NCI-H526 (cell line): Measurements from ENCODE around the gene SCYL2.
A peak's percentile ranks its signal among the peaks of the same experiment; 100 is the strongest.
"Not testable (repeated sequence)": the region's sequence is repeated elsewhere in the genome, so short reads cannot be mapped to it uniquely, and the experiment has no call there.

ENCODE experiments used
- DNase-seq, 2 experiments: peaks; one replicate each; lab custom pipeline; 2025; lab: John Stamatoyannopoulos, UW

Gene SCYL2, protein sequence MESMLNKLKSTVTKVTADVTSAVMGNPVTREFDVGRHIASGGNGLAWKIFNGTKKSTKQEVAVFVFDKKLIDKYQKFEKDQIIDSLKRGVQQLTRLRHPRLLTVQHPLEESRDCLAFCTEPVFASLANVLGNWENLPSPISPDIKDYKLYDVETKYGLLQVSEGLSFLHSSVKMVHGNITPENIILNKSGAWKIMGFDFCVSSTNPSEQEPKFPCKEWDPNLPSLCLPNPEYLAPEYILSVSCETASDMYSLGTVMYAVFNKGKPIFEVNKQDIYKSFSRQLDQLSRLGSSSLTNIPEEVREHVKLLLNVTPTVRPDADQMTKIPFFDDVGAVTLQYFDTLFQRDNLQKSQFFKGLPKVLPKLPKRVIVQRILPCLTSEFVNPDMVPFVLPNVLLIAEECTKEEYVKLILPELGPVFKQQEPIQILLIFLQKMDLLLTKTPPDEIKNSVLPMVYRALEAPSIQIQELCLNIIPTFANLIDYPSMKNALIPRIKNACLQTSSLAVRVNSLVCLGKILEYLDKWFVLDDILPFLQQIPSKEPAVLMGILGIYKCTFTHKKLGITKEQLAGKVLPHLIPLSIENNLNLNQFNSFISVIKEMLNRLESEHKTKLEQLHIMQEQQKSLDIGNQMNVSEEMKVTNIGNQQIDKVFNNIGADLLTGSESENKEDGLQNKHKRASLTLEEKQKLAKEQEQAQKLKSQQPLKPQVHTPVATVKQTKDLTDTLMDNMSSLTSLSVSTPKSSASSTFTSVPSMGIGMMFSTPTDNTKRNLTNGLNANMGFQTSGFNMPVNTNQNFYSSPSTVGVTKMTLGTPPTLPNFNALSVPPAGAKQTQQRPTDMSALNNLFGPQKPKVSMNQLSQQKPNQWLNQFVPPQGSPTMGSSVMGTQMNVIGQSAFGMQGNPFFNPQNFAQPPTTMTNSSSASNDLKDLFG

DNA sequence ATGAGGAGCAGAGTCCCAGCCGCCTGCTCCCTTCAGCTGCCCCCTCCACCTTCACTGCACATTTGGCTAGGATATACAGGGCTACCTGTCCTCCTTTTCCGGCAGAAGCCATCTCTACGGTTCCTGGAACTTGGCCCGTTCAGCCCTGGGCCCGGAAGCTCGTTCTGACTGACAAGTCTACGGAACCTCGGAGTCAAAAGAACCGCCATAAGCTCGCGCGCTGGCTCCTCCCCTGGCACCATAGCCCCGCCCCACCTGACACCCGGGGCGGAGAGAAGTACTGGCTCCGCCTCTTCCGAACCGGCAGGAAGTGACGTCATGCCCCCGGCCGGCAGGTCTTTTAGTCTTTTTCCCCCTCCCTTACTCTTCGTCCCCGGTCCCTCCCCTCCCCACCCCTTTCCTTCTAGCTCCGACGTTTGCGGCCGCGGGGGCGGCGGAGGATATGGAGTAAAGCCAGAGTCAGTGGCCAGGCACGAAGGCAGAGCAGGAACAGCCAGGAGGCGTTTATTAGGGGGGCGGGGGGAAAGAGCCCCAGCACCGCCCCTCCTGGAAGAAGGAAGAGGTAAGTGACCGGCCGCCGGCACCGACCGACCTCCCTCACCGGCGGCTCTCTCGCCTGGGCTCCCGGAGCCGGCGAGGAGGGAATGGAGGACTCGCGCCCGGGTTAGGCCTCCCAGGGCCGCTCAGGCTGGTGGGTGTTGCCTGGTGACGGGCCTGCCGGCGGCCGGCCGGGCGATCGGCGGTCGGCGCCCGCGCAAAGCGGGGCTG lies at the start of gene SCYL2, which contains the start of gene DEPDC4:
SCYL2 (plus strand) TSS at position 343 of the 768 bp plus-strand sequence. CDS start 15,794 bp downstream, outside the sequence.
DEPDC4 (minus strand) TSS at position 245 of the 768 bp plus-strand sequence; CDS start at position 242, 3 bp downstream.
- peak; percentile 85 to 96 for DNase-seq

- DNase-seq: no peak
Observed at GRCh38 chr12:100219328-100220109, 47.5 kb upstream of the SCYL2 start.

GRCh38 chr12:100221523-100221922 lies 45.5 kb upstream of the SCYL2 start:
- no peak for DNase-seq

DNA sequence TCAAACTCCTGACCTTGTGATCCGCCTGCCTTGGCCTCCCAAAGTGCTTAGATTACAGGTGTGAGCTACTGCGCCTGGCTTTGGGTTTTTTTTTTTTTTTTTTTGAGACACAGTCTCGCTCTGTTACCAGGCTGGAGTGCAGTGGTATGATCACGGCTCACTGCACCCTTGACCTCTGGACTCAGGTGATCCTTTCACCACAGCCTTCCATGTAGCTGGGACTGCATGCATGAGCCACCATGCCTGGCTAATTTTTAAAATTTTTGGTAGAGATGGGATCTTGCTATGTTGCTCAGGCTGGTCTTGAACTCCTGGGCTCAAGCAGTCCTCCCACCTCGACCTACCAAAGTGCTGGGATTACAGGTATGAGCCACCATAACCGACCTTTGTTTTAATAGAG lies 44.8 kb upstream of the SCYL2 start:
- not testable (repeated sequence) for DNase-seq

DNA sequence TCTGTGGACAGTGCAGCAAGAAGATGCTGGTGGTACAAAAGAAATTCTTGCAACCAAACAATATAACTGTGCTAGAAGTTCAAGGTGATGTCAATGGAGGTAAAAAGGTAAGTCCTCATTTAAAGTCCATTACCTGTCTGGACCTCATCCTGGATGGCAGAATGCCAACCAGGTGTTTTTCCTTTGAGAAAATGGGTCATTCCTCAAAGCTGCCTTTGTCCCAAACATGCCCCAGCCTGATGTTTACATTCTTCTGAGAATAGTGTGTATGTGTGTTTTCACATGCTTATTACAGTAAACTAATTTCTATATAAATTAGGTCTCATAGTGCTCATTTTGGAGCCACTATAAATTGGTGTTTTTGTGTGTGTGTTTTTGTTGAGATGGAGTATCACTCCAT lies 41.5 kb upstream of the SCYL2 start:
- no peak for DNase-seq

- DNase-seq: peak; percentile 7 to 34
Observed at GRCh38 chr12:100229036-100229635, 37.8 kb upstream of the SCYL2 start.

GRCh38 chr12:100229876-100230275 lies 37.1 kb upstream of the SCYL2 start:
- DNase-seq: no peak

GRCh38 chr12:100231873-100232272 lies 35.1 kb upstream of the SCYL2 start:
- not testable (repeated sequence) for DNase-seq

- no peak for DNase-seq
Observed at GRCh38 chr12:100234166-100234565, 32.8 kb upstream of the SCYL2 start.

- peak; percentile 30 to 71 for DNase-seq
Observed at GRCh38 chr12:100234591-100235304, 32.2 kb upstream of the SCYL2 start.

DNA sequence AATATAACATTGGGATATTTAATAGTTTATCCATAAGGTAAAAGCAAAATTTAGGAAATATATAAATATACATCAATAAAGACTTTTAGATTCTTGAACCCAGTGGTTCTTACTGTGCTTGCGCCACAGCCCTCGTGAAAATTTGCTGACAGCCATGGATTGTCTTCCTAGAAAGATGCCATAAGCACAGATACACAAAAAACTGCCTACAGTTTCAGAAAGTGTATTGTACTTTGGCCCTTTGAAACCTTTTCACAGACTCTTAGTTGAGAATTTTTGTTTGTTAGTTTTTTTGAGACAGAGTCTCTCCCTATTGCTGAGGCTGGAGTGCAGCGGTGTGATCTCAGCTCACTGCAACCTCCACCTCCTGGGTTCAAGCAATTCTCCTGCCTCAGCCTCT lies 28.2 kb upstream of the SCYL2 start:
- DNase-seq: no peak

DNA sequence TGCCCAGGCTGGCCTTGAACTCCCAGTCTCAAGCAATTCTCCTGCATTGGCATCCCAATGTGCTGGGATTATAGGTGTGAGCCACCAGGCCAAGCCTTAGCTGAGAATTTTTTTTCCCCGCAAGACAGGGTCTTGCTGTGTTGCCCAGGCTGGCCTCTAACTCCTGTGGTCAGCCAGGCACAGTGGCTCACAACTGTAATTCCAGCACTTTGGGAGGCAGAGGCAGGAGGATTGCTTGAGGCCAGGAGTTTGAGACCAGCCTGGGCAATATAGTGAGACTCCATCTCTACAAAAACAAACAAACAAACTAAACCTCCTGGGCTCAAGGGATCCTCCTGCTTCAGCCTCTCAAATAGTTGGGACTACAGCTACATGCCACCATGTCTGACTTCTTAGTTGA lies 27.4 kb upstream of the SCYL2 start:
- no peak for DNase-seq

DNA sequence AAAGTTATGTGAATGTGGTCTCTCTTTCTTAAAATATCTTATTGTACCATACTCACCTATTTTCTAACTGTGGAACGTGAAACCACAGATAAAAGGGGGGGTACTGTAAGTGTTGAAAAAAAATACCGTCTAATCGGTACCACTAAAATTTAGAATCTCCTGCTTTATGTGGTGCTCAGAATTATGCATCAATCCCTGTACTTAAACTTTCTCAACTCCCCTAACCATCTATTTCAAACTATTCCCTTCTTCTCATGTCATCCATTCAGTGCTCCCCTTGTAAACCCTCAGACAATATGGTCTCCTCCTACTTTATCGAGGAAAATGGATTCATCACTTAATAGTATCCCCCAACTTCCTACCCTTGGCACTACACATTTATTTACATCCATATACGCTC lies 23.8 kb upstream of the SCYL2 start:
- DNase-seq: no peak

DNA sequence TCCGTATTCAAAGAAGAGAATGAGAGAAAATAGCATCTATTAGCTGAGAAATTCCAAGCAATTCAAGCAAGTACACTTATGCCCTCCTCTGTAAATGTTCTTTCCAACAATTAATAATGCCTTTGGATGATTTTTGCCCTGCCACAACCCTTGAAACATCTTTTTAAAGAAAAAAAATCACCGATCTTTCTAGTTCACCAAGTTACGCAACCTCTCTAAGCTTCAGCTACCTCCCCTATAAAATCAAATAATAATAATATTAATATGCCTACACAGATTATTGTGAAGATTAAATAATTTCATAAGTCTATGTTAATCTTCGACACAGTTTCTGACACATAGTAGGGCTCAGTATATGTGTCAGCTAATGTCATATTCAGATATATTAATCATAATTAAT lies 19.2 kb upstream of the SCYL2 start:
- DNase-seq: no peak

- no peak for DNase-seq
Observed at GRCh38 chr12:100248886-100249285, 18.1 kb upstream of the SCYL2 start.

GRCh38 chr12:100249941-100250340 lies 17.0 kb upstream of the SCYL2 start:
- no peak for DNase-seq

GRCh38 chr12:100251917-100252316 lies 15.1 kb upstream of the SCYL2 start:
- DNase-seq: peak; percentile 86 to 91

- peak in 1 of 2 experiments; percentile 23 for DNase-seq
Observed at GRCh38 chr12:100253437-100253836, 13.5 kb upstream of the SCYL2 start.

DNA sequence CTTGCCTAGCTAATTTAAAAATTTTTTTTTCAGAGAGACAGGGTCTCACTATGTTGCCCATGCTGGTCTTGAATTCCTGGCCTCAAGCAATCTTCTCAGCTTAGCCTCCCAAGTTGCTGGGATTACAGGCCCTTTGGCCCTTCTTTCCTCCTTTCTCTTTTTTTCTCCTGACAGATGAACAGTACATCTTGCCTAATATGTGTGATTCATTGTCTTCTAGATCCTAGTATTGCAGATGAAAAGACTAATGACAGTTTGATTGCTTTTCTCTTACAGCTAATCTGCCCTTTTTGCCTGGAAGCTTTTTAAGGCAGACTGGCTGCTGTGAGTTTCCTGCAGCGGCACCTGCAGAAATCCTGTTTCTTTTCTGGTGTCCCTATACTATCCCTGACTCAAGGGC lies 12.1 kb upstream of the SCYL2 start:
- DNase-seq: no peak

DNA sequence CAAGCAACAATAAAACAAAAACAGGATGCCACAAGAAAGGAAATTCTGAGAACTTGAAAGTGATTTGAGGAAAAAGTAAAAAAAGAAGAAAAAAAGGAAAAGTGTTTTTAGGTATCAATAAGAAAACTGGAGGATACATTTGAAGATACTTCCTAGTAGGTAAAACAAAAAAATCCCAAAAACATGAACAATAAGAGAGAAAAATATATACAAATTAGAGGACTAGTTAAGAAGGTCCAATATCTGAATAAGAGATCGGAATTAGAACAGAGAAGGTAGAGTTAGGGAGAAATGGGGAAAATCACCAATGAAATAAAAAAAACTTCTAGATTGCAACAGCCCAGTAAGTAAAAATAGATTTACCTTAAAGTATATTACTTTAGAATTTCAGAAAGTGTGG lies 8.8 kb upstream of the SCYL2 start:
- DNase-seq: no peak
